Right lobe of liver (tissue), 6 donors: Measurements from ENCODE around the gene SEPTIN8. TPM values are rescaled to one million over a fixed set of nuclear protein-coding genes. Genes with fewer than 3 reads are reported as not detected.

ENCODE experiments used
- ATAC-seq, 4 donors: fragments of 200-7000 bp; cut with Tn5 transposase; one replicate each; pipeline ENCODE4 v1.9.1; 2020; ENCODE audit warnings: mild to moderate bottlenecking in 4 of 4, moderate library complexity in 4 of 4
- DNase-seq, 3 donors: peaks; one replicate each; pipeline ENCODE4 v3.0.0-alpha.2; 2020
- H3K27ac ChIP-seq, 3 donors: fragments of 200-600 bp; one replicate each; pipeline ENCODE4 v1.8.0; 2022
- H3K27me3 ChIP-seq, 2 donors: fragments of 200-600 bp; one replicate each; pipeline ENCODE4 v1.8.0; 2022
- H3K36me3 ChIP-seq, 4 donors: fragments of 200-600 bp; sonication (generic) in 1 of 4; one replicate each; pipeline versions ENCODE4 v1.5.1 to v1.8.0; 2017 to 2022; ENCODE audit warnings: control low read depth in 1 of 4
- H3K4me1 ChIP-seq, 4 donors: fragments of 200-600 bp; sonication (generic) in 1 of 4; one replicate each; pipeline versions ENCODE4 v1.5.1 to v1.8.0; 2017 to 2022; ENCODE audit warnings: control low read depth in 1 of 4
- H3K4me3 ChIP-seq, 3 donors: fragments of 200-600 bp; one replicate each; pipeline ENCODE4 v1.8.0; 2022
- H3K9me3 ChIP-seq, 4 donors: fragments of 200-600 bp; sonication (generic) in 1 of 4; one replicate each; pipeline versions ENCODE4 v1.5.1 to v1.8.0; 2017 to 2022; ENCODE audit warnings: control low read depth in 1 of 4
- POLR2A ChIP-seq: fragments of 450-650 bp; IDR thresholded peaks from one replicate; pipeline ENCODE4 v1.6.1; 2017; ENCODE audit warnings: antibody characterized with exemption, mild to moderate bottlenecking
- WGBS: methylation state at CpG from one replicate; pipeline ENCODE4 v1.1.6; 2018; ENCODE audit warnings: low coverage, low lambda C conversion rate; ENCODE audit not compliant: insufficient coverage; ENCODE audit errors: missing lambda C conversion rate; 5-methylcytosine and 5-hydroxymethylcytosine counted together
- intact Hi-C, 2 donors: fragments of 100-400 bp; cut with DNase I; formaldehyde crosslinking; loops; one replicate each; pipeline versions ENCODE4 v1.11.2 to v1.14.1; 2022
- total RNA-seq, 6 experiments: library from RNA; depleted of rRNA in 2 of 6; stranded (reverse); fragments of >200 nt in 2 of 6; fragmentation: NEBNext Ultra II Directional in 3 of 6; extraction: Animal tissue kit (Norgen Biotek cat#: 25700) in 3 of 6; gene quantifications; one replicate each; pipeline versions ENCODE4 v1.1.0 to v1.2.4, GENCODE V29; 2016 to 2023
- donor health status: DM: no; HTN: yes; CAD: no.
- donor health status: DM: no; HTN: no; CAD: no.
- donor health status: DM: no; HTN: no; CAD: no.
- donor health status: DM: no; HTN: yes; CAD: no.
- donor health status: DM: no; HTN: yes; CAD: no.

The SEPTIN8 gene
- total RNA-seq, 6 experiments from 2014 or later: 8.0 to 15.9 (median 13.3) TPM

DNA sequence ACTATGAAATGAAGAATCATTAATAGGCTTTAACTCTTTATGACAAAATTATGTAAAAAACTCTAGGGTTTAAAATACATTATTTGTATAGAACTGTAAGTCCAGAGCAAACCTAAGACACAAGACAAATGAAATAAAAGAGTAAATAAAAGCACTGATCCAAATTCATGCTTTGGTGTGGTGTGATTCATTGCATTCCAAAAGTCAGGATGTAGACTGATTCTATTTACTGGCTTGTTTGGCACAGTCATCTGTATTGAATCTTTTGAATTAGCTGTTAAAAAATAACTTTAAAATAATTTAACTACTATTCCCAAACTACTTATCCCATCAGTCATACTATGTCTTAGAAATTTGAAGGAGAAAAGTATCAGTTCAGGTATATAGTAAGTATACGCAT, 72.2 kb downstream of the SEPTIN8 start:
- WGBS: 100% methylated on average over 1 of the region's 1 CpG
- peak in 1 of 4 donors; percentile 64 for ATAC-seq

More for the DNA sequence above, 72.2 kb downstream of the SEPTIN8 start:
- Histone ChIP-seq H3K4me3 (no peak overlapping the region), H3K36me3 (no peaks in the 10 kb centered on the region), H3K9me3 (no peaks in the 10 kb centered on the region), H3K27ac (no peak overlapping the region), H3K4me1 (no peaks in the 10 kb centered on the region), H3K27me3 (no peaks in the 10 kb centered on the region)
- intact Hi-C loops: no loop called here
- TF ChIP-seq POLR2A: no peak
- DNase-seq: no peak

Other genes with a start within 250 kb of the SEPTIN8 start
- not detected for gene IL5, start 233.7 kb downstream of the SEPTIN8 start, total RNA-seq
- gene RAD50, start 220.3 kb downstream of the SEPTIN8 start, total RNA-seq: 10 to 100 TPM; 14.1 to 27.7 (median 17.9) TPM
- under 1 TPM in 1 of 6 experiments, not detected in 5; 0.26 TPM for gene IL13, start 119.1 kb downstream of the SEPTIN8 start, total RNA-seq
- gene IL4, start 103.2 kb downstream of the SEPTIN8 start, total RNA-seq: not detected
- 1 to 10 TPM; 1.3 to 4.2 (median 2.1) TPM for gene KIF3A, start 39.7 kb downstream of the SEPTIN8 start, total RNA-seq
- gene CCNI2, start 29.8 kb downstream of the SEPTIN8 start, total RNA-seq: under 1 TPM in 1 of 6 experiments, not detected in 5; 0.11 TPM
- 1 to 10 TPM in 5 of 6 experiments, under 1 TPM in 1; 0.95 to 4.7 (median 1.4) TPM for gene SOWAHA, start 36.1 kb upstream of the SEPTIN8 start, total RNA-seq
- gene SHROOM1, start 53.4 kb upstream of the SEPTIN8 start, total RNA-seq: 10 to 100 TPM; 29.5 to 96.1 (median 77.4) TPM
- under 1 TPM; 0.20 to 0.71 (median 0.48) TPM for gene GDF9, start 89.2 kb upstream of the SEPTIN8 start, total RNA-seq
- gene UQCRQ, start 89.4 kb upstream of the SEPTIN8 start, total RNA-seq: 100 to 1,000 TPM; 488 to 702 (median 628) TPM
- gene LEAP2, start 96.4 kb upstream of the SEPTIN8 start, total RNA-seq: 100 to 1,000 TPM; 120 to 439 (median 214) TPM
- gene AFF4, start 186.4 kb upstream of the SEPTIN8 start, total RNA-seq: 10 to 100 TPM; 16.4 to 26.8 (median 20.2) TPM
- gene ZCCHC10, start 249.3 kb upstream of the SEPTIN8 start, total RNA-seq: 10 to 100 TPM in 2 of 6 experiments, 1 to 10 TPM in 4; 2.6 to 11.0 (median 9.0) TPM